Mesodermal cell (in vitro differentiated cells): ENCODE measurements around the gene ANKRD28. TPM values are rescaled to one million over a fixed set of nuclear protein-coding genes. Genes with fewer than 3 reads are reported as not detected.
A peak's percentile ranks its signal among the peaks of the same experiment; 100 is the strongest.
"Not testable (repeated sequence)": the region's sequence is repeated elsewhere in the genome, so short reads cannot be mapped to it uniquely, and the experiment has no call there.

Source experiments
- H3K27ac ChIP-seq: 2 replicates; pipeline ENCODE4 v1.7.0; 2013; ENCODE audit warnings: mild to moderate bottlenecking, low read depth, low read length, moderate library complexity; ENCODE audit not compliant: severe bottlenecking
- H3K36me3 ChIP-seq: 2 replicates; pipeline ENCODE4 v1.7.1; 2013; ENCODE audit warnings: mild to moderate bottlenecking, low read length, moderate library complexity; ENCODE audit not compliant: control insufficient read depth, insufficient read depth
- H3K4me1 ChIP-seq: one replicate; pipeline ENCODE4 v1.7.1; 2013; ENCODE audit warnings: mild to moderate bottlenecking, low read length; ENCODE audit not compliant: insufficient read depth, control insufficient read depth, poor library complexity, severe bottlenecking
- H3K4me3 ChIP-seq: 2 replicates; pipeline ENCODE4 v1.7.0; 2013; ENCODE audit warnings: low read length, control low read depth, mild to moderate bottlenecking; ENCODE audit not compliant: insufficient read depth, poor library complexity, severe bottlenecking; ENCODE audit errors: extremely low read depth
- H3K9me3 ChIP-seq: 2 replicates; pipeline ENCODE4 v1.7.1; 2013; ENCODE audit warnings: mild to moderate bottlenecking, low read length, moderate library complexity; ENCODE audit not compliant: control insufficient read depth
- WGBS, 2 experiments: methylation state at CpG; one replicate each; pipeline ENCODE4 v1.1.5; 2013; ENCODE audit warnings: missing lambda C conversion rate in 2 of 2; ENCODE audit not compliant: insufficient coverage in 2 of 2; 5-methylcytosine and 5-hydroxymethylcytosine counted together
- polyA plus RNA-seq, 2 experiments: library from polyadenylated mRNA; stranded (reverse); fragments of 50-300 nt; gene quantifications; one replicate each; pipeline ENCODE4 v1.2.3, GENCODE V29; 2013

Gene ANKRD28
- 16.7 TPM for polyA plus RNA-seq (2013, experiment 1 of 2)
- polyA plus RNA-seq (2013, experiment 2 of 2) = 18.6 TPM

- no peaks in the 10 kb centered on the region for H3K9me3 ChIP-seq
- H3K27ac ChIP-seq = peak within 1 kb of the TSS; percentile 94
- peak within 1 kb of the TSS; percentile 35 for H3K4me3 ChIP-seq
- 31 to 45% methylated on average over 2 to 4 of the region's 6 CpGs for WGBS, 2 experiments
- no peaks in the 10 kb centered on the region for H3K36me3 ChIP-seq
- H3K4me1 ChIP-seq = peaks cover 3% of the 10 kb centered on the region
These were observed at the start of gene ANKRD28 for GRCh38 chr3:15797642-15798303. TSS of gene ANKRD28 (minus strand) at chr3:15797979. CDS start at chr3:15796521, 1,458 bp downstream.

GRCh38 chr3:15847239-15847638 lies 49.5 kb upstream of the ANKRD28 start:
- H3K36me3 ChIP-seq = no peaks in the 10 kb centered on the region
- no peak overlapping the region for H3K4me3 ChIP-seq
- no peak overlapping the region for H3K27ac ChIP-seq
- no peaks in the 10 kb centered on the region for H3K9me3 ChIP-seq
- H3K4me1 ChIP-seq = no peaks in the 10 kb centered on the region

- Histone ChIP-seq H3K4me3 (no peak overlapping the region), H3K9me3 (no peaks in the 10 kb centered on the region), H3K36me3 (no peaks in the 10 kb centered on the region), H3K4me1 (no peaks in the 10 kb centered on the region), H3K27ac (no peak overlapping the region)
These were observed 48.8 kb upstream of the ANKRD28 start for GRCh38 chr3:15846606-15847005.

GRCh38 chr3:15845475-15845874 lies 47.7 kb upstream of the ANKRD28 start:
- no peaks in the 10 kb centered on the region for H3K36me3 ChIP-seq
- H3K27ac ChIP-seq = no peak overlapping the region
- H3K4me3 ChIP-seq = no peak overlapping the region
- no peaks in the 10 kb centered on the region for H3K4me1 ChIP-seq
- 67% methylated on average over 1 of the region's 3 CpGs; no CpG with 5 or more reads in 1 of the 2 experiments for WGBS, 2 experiments
- peaks cover 5% of the 10 kb centered on the region for H3K9me3 ChIP-seq

- H3K4me3 ChIP-seq = no peak overlapping the region
- H3K36me3 ChIP-seq = no peaks in the 10 kb centered on the region
- peaks cover 7% of the 10 kb centered on the region for H3K9me3 ChIP-seq
- H3K4me1 ChIP-seq = no peaks in the 10 kb centered on the region
- 97 to 100% methylated on average over 2 of the region's 3 CpGs for WGBS, 2 experiments
- H3K27ac ChIP-seq = no peak overlapping the region
These were observed 47.1 kb upstream of the ANKRD28 start for GRCh38 chr3:15844889-15845288.

GRCh38 chr3:15841091-15841973 lies 43.6 kb upstream of the ANKRD28 start:
- H3K4me1 ChIP-seq, H3K4me3 ChIP-seq, H3K27ac ChIP-seq, H3K36me3 ChIP-seq: not testable (repeated sequence)
- WGBS, 2 experiments = 92 to 94% methylated on average over 2 of the region's 4 CpGs
- peaks cover 15% of the 10 kb centered on the region for H3K9me3 ChIP-seq

GRCh38 chr3:15839568-15839967 lies 41.8 kb upstream of the ANKRD28 start:
- H3K4me3 ChIP-seq = no peak overlapping the region
- 90 to 100% methylated on average over 1 to 2 of the region's 2 CpGs for WGBS, 2 experiments

GRCh38 chr3:15831927-15832326 lies 34.1 kb upstream of the ANKRD28 start:
- no peak overlapping the region for H3K27ac ChIP-seq
- H3K4me3 ChIP-seq = no peak overlapping the region
- no CpG with 5 or more reads among the region's 1 CpG for WGBS, 2 experiments

More at GRCh38 chr3:15839568-15839967, 41.8 kb upstream of the ANKRD28 start:
- no peaks in the 10 kb centered on the region for H3K36me3 ChIP-seq
- peaks cover 15% of the 10 kb centered on the region for H3K9me3 ChIP-seq
- no peaks in the 10 kb centered on the region for H3K4me1 ChIP-seq
- H3K27ac ChIP-seq = no peak overlapping the region

GRCh38 chr3:15825016-15825415 lies 27.2 kb upstream of the ANKRD28 start:
- Histone ChIP-seq H3K27ac (no peak overlapping the region), H3K4me1 (no peaks in the 10 kb centered on the region), H3K4me3 (no peak overlapping the region), H3K36me3 (no peaks in the 10 kb centered on the region), H3K9me3 (no peaks in the 10 kb centered on the region)
- 78 to 100% methylated on average over 2 of the region's 4 CpGs for WGBS, 2 experiments

More at GRCh38 chr3:15831927-15832326, 34.1 kb upstream of the ANKRD28 start:
- Histone ChIP-seq H3K4me1 (no peaks in the 10 kb centered on the region), H3K9me3 (no peaks in the 10 kb centered on the region), H3K36me3 (no peaks in the 10 kb centered on the region)

- Histone ChIP-seq H3K27ac (no peak overlapping the region), H3K9me3 (no peaks in the 10 kb centered on the region), H3K4me3 (no peak overlapping the region), H3K36me3 (no peaks in the 10 kb centered on the region), H3K4me1 (no peaks in the 10 kb centered on the region)
- 82 to 98% methylated on average over 2 to 3 of the region's 7 CpGs for WGBS, 2 experiments
These were observed 25.3 kb upstream of the ANKRD28 start for GRCh38 chr3:15823092-15823491.

- Histone ChIP-seq H3K4me3 (no peak overlapping the region), H3K4me1 (no peaks in the 10 kb centered on the region), H3K36me3 (no peaks in the 10 kb centered on the region), H3K27ac (no peak overlapping the region), H3K9me3 (no peaks in the 10 kb centered on the region)
- WGBS, 2 experiments = no CpG with 5 or more reads among the region's 2 CpGs
These were observed 24.5 kb upstream of the ANKRD28 start for GRCh38 chr3:15822281-15822680.
